Adrenal gland (tissue), 5 donors: ENCODE measurements around the gene TIGD1.

Experiments used
- CTCF ChIP-seq, 6 experiments: fragments of 450-650 bp in 4 of 6; fragments of 200-600 bp in 2 of 6; sonication (generic) in 1 of 6; IDR thresholded peaks; 1 replicate in 5 of 6; 2 replicates in 1 of 6; pipeline versions ENCODE4 v1.5.1 to v1.8.0; 2016 to 2021; ENCODE audit warnings: antibody characterized with exemption in 6 of 6, mild to moderate bottlenecking in 2 of 6, moderate library complexity in 1 of 6
- POLR2A ChIP-seq, 2 donors: fragments of 450-650 bp; IDR thresholded peaks; one replicate each; pipeline ENCODE4 v1.6.1; 2017; ENCODE audit warnings: antibody characterized with exemption in 2 of 2, mild to moderate bottlenecking in 2 of 2, moderate library complexity in 1 of 2
- donor health status: DM: no; HTN: no; CAD: no.

GRCh38 chr2:232592772-232593395, 42.5 kb upstream of the TIGD1 start:
- TF ChIP-seq CTCF (IDR thresholded peaks at IDR 0.05), result no peak
- TF ChIP-seq POLR2A (IDR thresholded peaks at IDR 0.05), result no peak
